GM23248 (cell line): ENCODE data around the gene STARD10. TPM values are rescaled to one million over a fixed set of nuclear protein-coding genes. Genes with fewer than 3 reads are reported as not detected.

ENCODE experiments used
- DNase-seq: peaks from one replicate; pipeline ENCODE4 v3.0.0-alpha.2; 2015
- H2AFZ ChIP-seq: fragments of 200-600 bp; sonication (generic); 2 replicates; pipeline ENCODE4 v1.6.1; 2016; ENCODE audit warnings: antibody characterized with exemption
- H3F3A ChIP-seq: fragments of 200-600 bp; sonication (generic); 2 replicates; pipeline ENCODE4 v1.6.1; 2016; ENCODE audit warnings: mild to moderate bottlenecking, antibody characterized with exemption, mixed run types; ENCODE audit not compliant: insufficient read depth
- H3K27ac ChIP-seq: fragments of 200-600 bp; sonication (generic); 2 replicates; pipeline ENCODE4 v1.5.1; 2016; ENCODE audit warnings: mild to moderate bottlenecking
- H3K27me3 ChIP-seq: fragments of 200-600 bp; sonication (generic); replicated peaks from 2 replicates; pipeline ENCODE4 v1.6.1; 2016; ENCODE audit warnings: mild to moderate bottlenecking; ENCODE audit not compliant: insufficient read depth
- H3K36me3 ChIP-seq: fragments of 200-600 bp; sonication (generic); 2 replicates; pipeline ENCODE4 v1.6.1; 2016; ENCODE audit warnings: low read depth, mild to moderate bottlenecking
- H3K4me1 ChIP-seq: fragments of 200-600 bp; sonication (generic); 2 replicates; pipeline ENCODE4 v1.6.1; 2016; ENCODE audit warnings: mild to moderate bottlenecking; ENCODE audit not compliant: insufficient read depth
- H3K4me2 ChIP-seq: fragments of 200-600 bp; sonication (generic); one replicate; pipeline ENCODE4 v1.6.1; 2016; ENCODE audit warnings: mild to moderate bottlenecking; ENCODE audit not compliant: unreplicated experiment
- H3K4me3 ChIP-seq: fragments of 200-600 bp; sonication (generic); 2 replicates; pipeline ENCODE4 v1.5.1; 2016; ENCODE audit warnings: mild to moderate bottlenecking
- H3K79me2 ChIP-seq: fragments of 200-600 bp; sonication (generic); 2 replicates; pipeline ENCODE4 v1.6.1; 2016; ENCODE audit warnings: mild to moderate bottlenecking; ENCODE audit not compliant: insufficient read depth
- H3K9ac ChIP-seq: fragments of 200-600 bp; sonication (generic); 2 replicates; pipeline ENCODE4 v1.6.1; 2016; ENCODE audit warnings: mild to moderate bottlenecking
- H3K9me2 ChIP-seq: fragments of 200-600 bp; sonication (generic); 2 replicates; pipeline ENCODE4 v1.6.1; 2016; ENCODE audit warnings: mixed run types, mild to moderate bottlenecking, moderate library complexity; ENCODE audit not compliant: insufficient read depth
- H3K9me3 ChIP-seq: fragments of 200-600 bp; sonication (generic); one replicate; pipeline ENCODE4 v1.6.1; 2017; ENCODE audit warnings: low read depth
- H4K20me1 ChIP-seq: fragments of 200-600 bp; sonication (generic); 2 replicates; pipeline ENCODE4 v1.6.0; 2016; ENCODE audit not compliant: insufficient read depth
- EZH2 ChIP-seq: fragments of 200-600 bp; sonication (generic); IDR thresholded peaks from 2 replicates; pipeline ENCODE4 v1.6.1; 2018; ENCODE audit warnings: antibody characterized with exemption, mild to moderate bottlenecking; ENCODE audit not compliant: insufficient read depth, poor library complexity, severe bottlenecking
- EZH2phosphoT487 ChIP-seq: fragments of 200-600 bp; sonication (generic); IDR thresholded peaks from 2 replicates; pipeline ENCODE4 v1.6.1; 2018; ENCODE audit warnings: antibody characterized with exemption, moderate library complexity, mild to moderate bottlenecking, low read depth; ENCODE audit not compliant: insufficient read depth
- WGBS, 2 experiments: methylation state at CpG; one replicate each; pipeline ENCODE4 v1.1.6; 2015 to 2017; ENCODE audit warnings: low lambda C conversion rate in 2 of 2, low coverage in 1 of 2; ENCODE audit errors: missing lambda C conversion rate in 2 of 2; 5-methylcytosine and 5-hydroxymethylcytosine counted together
- in situ Hi-C: fragments of 300-500 bp; cut with MboI; formaldehyde crosslinking; loops from 2 replicates; pipeline ENCODE4 v1.15.0; 2020
- polyA plus RNA-seq: library from polyadenylated mRNA; unstranded; fragments of >200 nt; fragmentation: Nextera tagmentation; extraction: Ambion mirVana; gene quantifications from 2 replicates; pipeline ENCODE4 v1.2.1, GENCODE V29; 2016
- total RNA-seq: library from RNA; depleted of rRNA; stranded (reverse); fragments of >200 nt; shearing (Covaris generic); gene quantifications from 2 replicates; pipeline ENCODE4 v1.2.3, GENCODE V29; 2014

The STARD10 gene
- total and polyA plus RNA-seq, 2 experiments from 2014 or later: 6.6 to 14.7 TPM

- Histone ChIP-seq H2AFZ (no peak overlapping the region), H3K27ac (no peak overlapping the region), H3K9me2 (no peaks in the 10 kb centered on the region), H3F3A (peaks cover 19% of the 10 kb centered on the region; the same call in 1 of the 2 replicates), H3K4me1 (peaks cover 21% of the 10 kb centered on the region), H3K27me3 (no peaks in the 10 kb centered on the region), H3K4me2 (no peak overlapping the region), H4K20me1 (no peaks in the 10 kb centered on the region), H3K9ac (no peak overlapping the region), H3K79me2 (peaks cover 34% of the 10 kb centered on the region), H3K36me3 (no peaks in the 10 kb centered on the region), H3K9me3 (no peaks in the 10 kb centered on the region), H3K4me3 (no peak overlapping the region)
- WGBS, 2 experiments: 41 to 43% methylated on average over 10 of the region's 10 CpGs
- in situ Hi-C loops: no loop called here
- TF ChIP-seq EZH2phosphoT487 (no peak), EZH2 (no peak)
- DNase-seq: peak; percentile 46
Observed at GRCh38 chr11:72732329-72732728, 61.5 kb downstream of the STARD10 start.

- no peak for TF ChIP-seq EZH2phosphoT487
- H3K27me3 ChIP-seq: no peaks in the 10 kb centered on the region
- H3K9me3 ChIP-seq: no peaks in the 10 kb centered on the region
- H3F3A ChIP-seq: peaks cover 5% of the 10 kb centered on the region; the same call in 1 of the 2 replicates
- H2AFZ ChIP-seq: no peak overlapping the region
- no peaks in the 10 kb centered on the region for H3K36me3 ChIP-seq
- no peak overlapping the region for H3K9ac ChIP-seq
- H3K79me2 ChIP-seq: peaks cover 37% of the 10 kb centered on the region
- H3K4me1 ChIP-seq: peaks cover 5% of the 10 kb centered on the region
- no peak overlapping the region for H3K4me3 ChIP-seq
- H3K4me2 ChIP-seq: no peak overlapping the region
- DNase-seq: no peak
- 90 to 94% methylated on average over 2 of the region's 2 CpGs for WGBS, 2 experiments
- no peaks in the 10 kb centered on the region for H3K9me2 ChIP-seq
- H3K27ac ChIP-seq: no peak overlapping the region
- H4K20me1 ChIP-seq: no peaks in the 10 kb centered on the region
- in situ Hi-C loops: no loop called here
Observed at GRCh38 chr11:72730737-72731136, 63.1 kb downstream of the STARD10 start.

GRCh38 chr11:72730243-72730642 is 63.6 kb downstream of the STARD10 start:
- TF ChIP-seq EZH2: no peak
- no peak for TF ChIP-seq EZH2phosphoT487
- peaks cover 35% of the 10 kb centered on the region for H3K79me2 ChIP-seq
- H3K9ac ChIP-seq: no peak overlapping the region
- H3F3A ChIP-seq: no peaks in the 10 kb centered on the region
- H4K20me1 ChIP-seq: no peaks in the 10 kb centered on the region
- H3K9me3 ChIP-seq: no peaks in the 10 kb centered on the region
- no peaks in the 10 kb centered on the region for H3K36me3 ChIP-seq
- in situ Hi-C loops: no loop called here
- H3K27ac ChIP-seq: no peak overlapping the region
- DNase-seq: no peak
- H3K9me2 ChIP-seq: no peaks in the 10 kb centered on the region
- WGBS, 2 experiments: 85 to 94% methylated on average over 5 of the region's 5 CpGs
- peaks cover under 1% of the 10 kb centered on the region for H3K4me1 ChIP-seq
- no peak overlapping the region for H3K4me3 ChIP-seq
- H3K4me2 ChIP-seq: no peak overlapping the region
- H2AFZ ChIP-seq: no peak overlapping the region
- H3K27me3 ChIP-seq: no peaks in the 10 kb centered on the region

GRCh38 chr11:72727521-72727920 is 66.3 kb downstream of the STARD10 start:
- peak; percentile 35 for DNase-seq
- H3K4me2 ChIP-seq: no peak overlapping the region
- no peaks in the 10 kb centered on the region for H4K20me1 ChIP-seq
- no peaks in the 10 kb centered on the region for H3K27me3 ChIP-seq
- TF ChIP-seq EZH2phosphoT487 (no peak), EZH2 (no peak)
- H3K4me1 ChIP-seq: peaks cover 4% of the 10 kb centered on the region
- 46 to 68% methylated on average over 4 of the region's 4 CpGs for WGBS, 2 experiments
- no peak overlapping the region for H3K4me3 ChIP-seq
- H3F3A ChIP-seq: no peaks in the 10 kb centered on the region
- no peak overlapping the region for H2AFZ ChIP-seq
- no peaks in the 10 kb centered on the region for H3K9me2 ChIP-seq
- no peak overlapping the region for H3K9ac ChIP-seq
- H3K36me3 ChIP-seq: no peaks in the 10 kb centered on the region
- no peak overlapping the region for H3K27ac ChIP-seq
- in situ Hi-C loops: no loop called here
- no peaks in the 10 kb centered on the region for H3K9me3 ChIP-seq
- H3K79me2 ChIP-seq: peaks cover 41% of the 10 kb centered on the region
